K562 (cell line): Measurements from ENCODE around the gene ZNF195. TPM values are rescaled to one million over a fixed set of nuclear protein-coding genes. Genes with fewer than 3 reads are reported as not detected.

Source experiments
- BMI1 ChIP-seq: fragments of 150-350 bp; IDR thresholded peaks from 2 replicates; pipeline ENCODE4 v1.6.1; 2014; ENCODE audit warnings: low read length
- EP300 ChIP-seq: IDR thresholded peaks from 2 replicates; pipeline ENCODE4 v1.6.1; 2012; ENCODE audit warnings: low read length, improper control_type of control experiment
- ILF3 ChIP-seq: fragments of 450-650 bp; IDR thresholded peaks from 2 replicates; pipeline ENCODE4 v1.6.1; 2018; ENCODE audit warnings: antibody characterized with exemption, mild to moderate bottlenecking, moderate library complexity, borderline replicate concordance
- MCM3 ChIP-seq: fragments of 450-650 bp; IDR thresholded peaks from 2 replicates; pipeline ENCODE4 v1.6.1; 2016
- PCBP1 ChIP-seq: fragments of 200-400 bp; formaldehyde crosslinking; IDR thresholded peaks from 2 replicates; pipeline ENCODE4 v1.6.1; 2018; ENCODE audit warnings: mild to moderate bottlenecking, low read depth, low read length; ENCODE audit not compliant: poor library complexity, severe bottlenecking
- PHF8 ChIP-seq: fragments of 200-600 bp; sonication (generic); IDR thresholded peaks from 2 replicates; pipeline ENCODE4 v1.6.1; 2012; ENCODE audit warnings: mixed run types, mild to moderate bottlenecking, inconsistent platforms, low read length, moderate library complexity, borderline replicate concordance
- PTRF ChIP-seq: fragments of 450-650 bp; IDR thresholded peaks from 2 replicates; pipeline ENCODE4 v1.6.1; 2016; ENCODE audit warnings: mild to moderate bottlenecking, missing genetic modification characterization, missing compliant biosample characterization
- ZBTB40 ChIP-seq, 2 experiments: fragments of 450-650 bp in 1 of 2; sonication (generic) in 1 of 2; formaldehyde crosslinking in 1 of 2; IDR thresholded peaks; 2 replicates each; pipeline versions ENCODE4 v1.7.1 to v1.9.0; 2016 to 2022; ENCODE audit warnings: inconsistent platforms in 1 of 2, mild to moderate bottlenecking in 1 of 2, missing genetic modification reagents in 1 of 2
- ZNF3 ChIP-seq: fragments of 250-450 bp; sonication (Bioruptor Pico); IDR thresholded peaks from 2 replicates; pipeline ENCODE4 v1.5.0; 2021; ENCODE audit warnings: mild to moderate bottlenecking, moderate library complexity
- polyA plus RNA-seq, 8 experiments: library from polyadenylated mRNA; depleted of rRNA in 4 of 8; stranded (reverse) in 5 of 8; unstranded in 3 of 8; fragments of >200 nt; fragmentation: Nextera tagmentation in 2 of 8; fragmentation: Illumina TruSeq in 1 of 8; extraction: Ambion mirVana in 2 of 8; extraction: Trizol in 1 of 8; gene quantifications; 2 replicates each; pipeline versions ENCODE4 v1.2.1 to v1.2.3, GENCODE V29; 2011 to 2014; ENCODE audit warnings: inconsistent platforms in 1 of 8, missing spikeins in 1 of 8
- total RNA-seq, 7 experiments: library from RNA; depleted of rRNA in 6 of 7; stranded (reverse); fragments of >200 nt in 6 of 7; fragmentation: Illumina TruSeq in 2 of 7; extraction: Trizol in 2 of 7; gene quantifications; 2 replicates each; pipeline versions ENCODE4 v1.2.1 to v1.2.3, GENCODE V29; 2011 to 2021; ENCODE audit warnings: low replicate concordance in 1 of 7

Gene ZNF195
- total and polyA plus RNA-seq, 9 of the 15 experiments (the other 6 are each of a cell fraction or from before 2014, with no cell fraction given): 42.1 to 75.5 (median 60.4) TPM

GRCh38 chr11:3342709-3343108, 36.2 kb downstream of the ZNF195 start (continued):
- TF ChIP-seq ZBTB40 (IDR thresholded peaks at IDR 0.05) (no peak), ZBTB40 (CRISPR knock-in tag; IDR thresholded peaks at IDR 0.05) (no peak), ILF3 (no peak), ZNF3 (no peak), EP300 (no peak), MCM3 (no peak), BMI1 (no peak), PCBP1 (no peak), PTRF (tag) (no peak), PHF8 (no peak)
